ENCODE results near the gene SDC4.

The SDC4 gene

DNA sequence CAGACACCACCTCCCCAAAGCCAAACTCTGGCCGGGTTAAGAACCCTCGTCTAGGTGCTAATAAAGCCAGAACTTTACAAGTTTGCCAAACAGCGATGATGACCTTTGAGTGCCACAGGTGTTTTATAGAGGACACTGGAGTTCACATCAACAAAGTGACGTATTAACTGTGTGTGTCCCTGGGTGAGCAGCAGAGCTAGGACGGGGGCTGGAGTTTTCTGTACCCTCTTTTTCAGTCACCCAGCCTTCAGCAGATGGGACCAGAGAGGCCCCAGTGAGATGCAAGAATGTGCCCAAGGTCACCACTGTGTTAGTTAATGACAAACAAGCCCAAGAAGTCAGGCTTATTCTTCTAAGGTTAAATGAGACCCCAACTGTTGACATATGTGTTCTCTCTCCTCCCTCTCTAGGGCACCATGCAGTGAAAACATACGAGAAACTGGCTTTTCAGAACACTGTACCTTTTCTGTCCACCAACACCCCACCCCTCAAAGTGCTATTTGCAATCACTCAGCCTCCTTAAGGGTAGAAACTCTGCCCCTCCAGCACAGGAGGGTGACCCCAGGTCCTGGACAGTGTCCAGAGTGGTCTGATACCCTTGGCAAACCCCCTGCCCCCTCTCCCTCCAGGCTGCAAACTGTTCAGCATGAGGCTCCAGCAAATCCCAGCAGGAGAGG lies 5.2 kb downstream of the SDC4 start:
- no peak for FAIRE-seq

GRCh38 chr20:45341939-45342854 lies 6.0 kb downstream of the SDC4 start:
- FAIRE-seq: no peak

- no peak for FAIRE-seq
These were observed 6.7 kb downstream of the SDC4 start for GRCh38 chr20:45341579-45341938.

DNA sequence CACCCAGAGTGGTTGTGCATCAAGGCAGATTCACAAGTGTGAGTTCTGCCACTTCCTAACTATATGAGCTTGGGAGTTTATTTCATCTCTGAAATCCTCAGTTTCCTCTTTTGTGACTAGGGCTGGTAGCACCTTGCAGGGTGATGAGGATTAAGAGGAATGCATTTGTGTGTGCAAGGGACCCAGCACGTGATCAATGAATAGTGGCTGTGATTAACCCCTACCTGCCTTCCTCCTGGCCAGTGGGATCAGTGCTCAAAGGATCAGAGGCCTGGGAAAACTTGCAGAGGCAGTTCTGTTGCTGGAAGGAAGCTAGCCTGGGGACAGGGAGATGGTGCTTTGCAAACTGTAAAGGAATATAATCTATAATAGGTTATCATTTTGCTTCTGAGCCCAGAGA lies 7.3 kb downstream of the SDC4 start:
- no peak for FAIRE-seq

DNA sequence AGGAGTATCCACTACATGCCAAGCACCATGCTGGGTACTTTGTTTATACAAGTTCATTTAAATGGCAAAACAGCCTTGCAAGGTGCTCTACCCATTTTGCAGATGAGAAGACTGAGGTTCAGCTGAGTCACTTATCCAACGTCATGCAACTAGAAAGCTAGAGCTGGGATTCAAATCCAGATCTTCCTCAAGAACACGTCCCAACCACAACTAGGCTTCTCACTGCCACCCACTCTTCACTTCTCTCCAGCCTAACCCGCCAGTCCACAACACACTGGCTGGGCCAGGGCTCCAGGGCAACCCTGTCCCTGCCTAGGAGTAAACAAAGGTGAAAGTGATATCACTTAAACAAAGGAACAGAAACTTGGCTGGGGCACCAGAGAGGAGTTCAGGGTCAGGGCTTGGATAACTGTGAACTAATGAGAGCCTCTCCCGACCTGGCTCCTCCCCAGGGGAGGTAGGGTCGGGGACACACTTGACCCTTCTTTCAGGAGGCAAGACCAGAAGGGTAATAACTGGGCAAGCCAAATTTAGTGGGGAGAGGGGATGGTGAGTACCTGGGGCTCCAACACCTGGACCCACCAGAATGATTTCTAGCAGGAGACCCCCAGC lies 7.9 kb downstream of the SDC4 start:
- no peak for FAIRE-seq

- FAIRE-seq: no peak
These were observed 8.4 kb downstream of the SDC4 start for GRCh38 chr20:45339799-45340198.

GRCh38 chr20:45339084-45339483 lies 9.1 kb downstream of the SDC4 start:
- no peak for FAIRE-seq

DNA sequence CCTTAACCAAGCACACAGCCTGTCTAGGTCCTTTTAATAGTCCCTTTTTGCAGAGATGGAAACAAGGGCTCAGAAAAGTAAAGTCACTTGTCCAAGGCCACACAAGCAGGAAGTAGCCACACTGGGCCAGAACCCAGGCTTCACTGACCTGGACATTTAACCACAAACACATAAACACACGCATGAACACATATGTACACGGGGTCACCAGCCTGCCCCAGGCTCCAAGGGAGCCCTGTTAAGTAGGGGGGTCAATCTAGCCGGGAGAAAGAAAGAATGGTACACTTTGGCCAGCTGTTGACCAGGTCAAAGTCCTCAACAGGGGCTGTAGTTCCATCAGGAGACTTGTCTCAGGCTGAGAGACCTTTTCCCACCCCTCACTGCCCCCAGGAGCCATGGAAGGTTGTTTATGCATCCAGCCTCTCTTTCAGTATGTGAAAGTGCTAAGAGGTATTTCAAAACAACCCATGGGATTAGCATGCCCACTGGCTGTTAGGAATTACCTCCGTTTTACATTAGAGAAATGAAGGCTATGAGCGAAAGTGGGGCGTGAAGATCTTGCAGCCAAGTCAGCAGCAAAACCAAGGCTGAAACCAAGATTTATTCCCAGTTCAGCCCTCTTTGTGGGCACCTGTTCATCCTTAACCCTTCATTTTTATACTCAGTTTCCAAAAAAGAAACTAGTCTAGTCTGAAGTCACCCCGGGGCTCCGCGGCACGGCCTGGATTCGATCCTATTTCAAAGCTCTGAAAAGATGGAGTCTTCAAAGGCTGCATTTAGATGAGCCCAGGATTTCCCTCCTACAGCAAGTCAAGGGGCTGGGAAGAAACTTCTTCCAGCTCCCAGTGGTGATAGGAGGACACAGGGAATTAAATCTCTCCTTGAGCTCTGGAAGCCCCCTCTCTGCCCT lies 9.8 kb downstream of the SDC4 start:
- FAIRE-seq: no peak

DNA sequence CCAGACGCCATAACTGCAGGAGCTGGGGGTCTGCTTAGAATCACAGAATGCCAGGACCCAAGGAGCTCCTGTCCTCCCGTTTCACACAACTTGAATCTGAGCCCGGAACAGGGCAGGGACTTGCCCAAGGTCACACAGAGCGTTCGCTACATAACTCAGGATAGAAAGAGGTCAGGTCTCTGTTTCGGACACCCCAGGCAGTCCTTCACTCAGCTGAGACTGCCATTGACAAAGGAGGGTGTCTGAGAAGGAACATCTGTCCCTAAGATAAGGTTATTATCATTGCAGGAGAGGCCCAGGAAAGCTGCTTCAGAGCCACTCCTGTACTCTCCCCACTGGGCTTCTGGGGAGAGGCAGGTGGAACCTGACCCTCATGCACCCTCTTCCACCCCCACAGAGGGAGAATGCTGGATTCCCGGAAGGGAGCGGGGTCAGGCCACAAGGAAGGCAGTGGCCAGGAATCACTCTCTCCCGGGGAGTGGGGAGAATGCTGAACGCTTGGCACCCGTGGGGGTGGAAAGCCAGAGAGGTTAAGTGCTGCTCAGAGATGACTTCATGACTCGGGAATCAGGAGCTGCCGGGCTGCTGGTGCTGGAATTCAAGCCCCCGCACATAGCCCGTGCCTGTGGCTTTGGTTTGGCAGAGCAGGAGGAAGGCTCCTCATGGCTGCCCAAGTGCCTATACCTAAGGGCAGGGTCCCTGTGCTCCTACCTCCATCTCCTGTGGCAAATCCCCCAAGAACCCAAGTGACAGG lies 10.7 kb downstream of the SDC4 start:
- FAIRE-seq: no peak

DNA sequence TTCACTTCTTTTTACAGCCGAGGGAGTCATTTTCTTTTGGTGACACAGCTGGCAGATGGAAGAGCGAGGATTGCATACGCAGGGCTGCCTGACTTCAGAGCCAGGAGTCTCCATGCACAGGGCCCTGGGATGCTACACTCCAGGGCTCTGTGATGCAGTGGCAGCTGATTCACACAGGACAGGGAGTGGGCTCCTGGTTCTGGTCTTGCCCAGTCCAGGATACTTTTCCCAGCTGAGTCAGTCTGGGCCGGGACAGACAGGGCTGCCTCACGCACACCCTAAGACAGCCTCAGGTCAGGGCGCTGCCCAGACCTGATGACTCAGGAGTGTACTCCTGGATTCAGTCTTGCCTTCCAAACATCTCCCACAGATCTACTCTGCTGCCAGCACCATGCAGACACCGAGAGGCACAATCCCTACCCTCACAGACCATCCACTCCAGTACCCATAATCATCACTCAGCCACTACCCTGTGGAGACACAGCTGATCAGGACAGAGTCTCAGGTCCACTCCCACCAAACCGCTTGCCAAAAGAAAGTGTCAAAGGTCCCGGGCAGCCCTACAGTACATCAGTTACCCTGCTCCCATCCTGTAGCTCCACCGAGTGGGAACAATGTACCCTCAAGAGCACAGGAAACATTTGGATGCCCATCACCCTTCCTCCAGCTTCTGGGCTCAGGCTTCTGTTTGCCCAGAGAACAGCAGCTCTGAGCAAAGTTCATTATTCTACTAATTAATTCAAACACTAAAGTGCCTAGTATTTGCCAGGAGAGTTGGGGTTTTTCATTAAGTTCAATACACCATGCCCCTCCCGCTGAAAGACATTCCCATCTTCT lies 11.5 kb downstream of the SDC4 start:
- no peak for FAIRE-seq

- FAIRE-seq: no peak
These were observed 17.7 kb downstream of the SDC4 start for GRCh38 chr20:45330476-45330875.

- FAIRE-seq: no peak
These were observed 18.5 kb downstream of the SDC4 start for GRCh38 chr20:45329497-45330319.

- no peak for FAIRE-seq
These were observed 19.8 kb downstream of the SDC4 start for GRCh38 chr20:45328451-45328850.

DNA sequence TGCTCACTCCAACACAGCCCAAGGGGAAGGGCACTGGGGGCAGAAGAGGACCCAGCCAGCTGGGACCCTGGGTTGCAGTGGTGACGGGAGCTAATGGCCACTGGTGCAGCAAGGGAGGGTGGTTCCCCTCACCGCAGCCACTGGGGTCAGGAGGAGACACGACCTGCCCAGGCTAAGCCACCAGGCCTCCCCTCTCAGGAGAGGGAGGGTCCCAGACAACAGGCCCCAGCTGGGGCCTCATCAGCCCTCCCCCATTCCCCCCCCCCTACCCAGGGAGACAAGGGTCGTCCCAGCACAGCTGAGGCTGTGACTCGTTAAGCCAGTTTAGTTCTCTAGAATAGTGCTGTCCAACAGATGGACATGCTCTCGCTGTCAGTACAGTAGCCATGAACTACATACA lies 22.9 kb downstream of the SDC4 start:
- no peak for FAIRE-seq

DNA sequence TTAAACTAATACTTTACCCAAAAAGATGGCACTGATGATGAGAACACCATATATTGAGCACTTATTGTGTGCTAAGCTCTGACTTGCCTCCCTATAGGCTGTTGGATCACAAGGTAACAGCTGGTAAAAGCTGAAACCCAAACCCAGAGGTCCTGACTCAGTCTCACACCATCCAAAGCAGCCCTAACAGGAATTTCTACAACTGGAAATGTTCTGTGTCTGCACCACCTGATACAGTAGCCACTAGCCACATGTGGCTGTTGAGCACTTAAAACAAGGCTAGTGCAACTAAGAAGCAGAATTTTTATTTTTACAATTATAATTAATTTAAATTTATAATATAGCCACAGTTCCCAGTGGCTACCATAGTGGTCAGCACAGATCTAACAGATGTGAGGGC lies 24.5 kb downstream of the SDC4 start:
- no peak for FAIRE-seq

GRCh38 chr20:45322952-45323383 lies 25.3 kb downstream of the SDC4 start:
- FAIRE-seq: no peak

- no peak for FAIRE-seq
These were observed 27.2 kb downstream of the SDC4 start for GRCh38 chr20:45320948-45321595.

DNA sequence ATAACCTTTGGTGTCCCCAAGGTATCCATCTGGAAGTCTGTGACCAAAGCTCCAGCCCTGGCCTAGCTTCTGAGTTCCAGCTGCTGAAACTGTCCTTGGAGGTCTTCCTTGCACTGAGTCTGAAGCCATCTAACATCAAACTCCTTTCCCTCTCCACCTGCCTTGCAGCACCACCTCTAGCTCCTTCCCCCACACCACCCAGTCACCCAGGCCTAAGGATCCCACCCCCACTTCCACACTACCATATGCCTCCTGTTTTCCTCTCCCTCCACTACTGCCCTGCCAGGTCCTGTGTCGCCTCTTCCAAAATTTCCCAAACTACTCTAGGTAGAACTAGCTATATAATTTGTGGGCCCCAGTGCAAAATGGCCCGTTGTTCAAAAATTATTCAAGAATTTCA lies 29.3 kb downstream of the SDC4 start:
- FAIRE-seq: no peak

DNA sequence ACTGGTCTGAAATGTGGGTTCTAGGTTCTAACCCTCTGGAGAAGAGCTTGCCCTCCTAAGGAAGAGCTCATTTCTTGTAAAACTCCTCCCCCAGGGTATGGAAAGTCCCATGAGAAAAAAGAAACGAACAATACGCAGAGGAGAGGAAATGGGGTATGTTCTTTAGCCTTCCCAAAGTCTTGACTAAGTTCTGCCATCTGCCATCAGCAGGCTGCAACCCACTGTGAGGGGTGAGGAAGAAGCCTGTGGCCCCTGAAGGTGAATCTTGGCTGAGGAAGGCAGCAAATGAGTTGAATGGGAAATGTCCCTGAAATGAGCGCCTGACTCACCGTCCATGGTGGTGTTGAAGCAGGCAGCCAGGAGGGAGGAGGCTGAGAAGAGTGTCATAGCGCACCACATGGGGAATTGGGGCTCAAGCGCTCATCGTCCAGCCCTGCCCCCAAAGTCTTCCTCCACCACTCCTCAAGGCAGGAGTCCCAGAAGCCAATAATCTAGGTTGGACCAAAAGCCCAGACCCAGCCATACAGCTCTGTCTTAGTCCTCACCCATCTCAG lies 29.8 kb downstream of the SDC4 start:
- FAIRE-seq: no peak
